H7 (cell line): ENCODE results near the gene ADAR. TPM values are rescaled to one million over a fixed set of nuclear protein-coding genes. Genes with fewer than 3 reads are reported as not detected.

ENCODE experiments used
- DNase-seq: peaks from one replicate; pipeline ENCODE4 v3.0.0; 2012
- H3K27me3 ChIP-seq: 2 replicates; pipeline ENCODE4 v1.6.0; 2011; ENCODE audit warnings: mild to moderate bottlenecking, low read length; ENCODE audit not compliant: control insufficient read depth, insufficient read depth
- H3K36me3 ChIP-seq: replicated peaks from 2 replicates; pipeline ENCODE4 v1.5.1; 2011; ENCODE audit warnings: low read length; ENCODE audit not compliant: control insufficient read depth, insufficient read depth
- H3K4me3 ChIP-seq: 2 replicates; pipeline ENCODE4 v1.5.1; 2011; ENCODE audit warnings: low read depth, mild to moderate bottlenecking, control low read depth, low read length, moderate library complexity; ENCODE audit not compliant: insufficient read depth
- total RNA-seq: library from RNA; depleted of rRNA; stranded (reverse); fragments of >200 nt; shearing (Covaris generic); gene quantifications from 2 replicates; pipeline ENCODE4 v1.2.3, GENCODE V29; 2014

ADAR gene
- total RNA-seq, 1 experiment from 2014 or later, result 196 TPM

DNA sequence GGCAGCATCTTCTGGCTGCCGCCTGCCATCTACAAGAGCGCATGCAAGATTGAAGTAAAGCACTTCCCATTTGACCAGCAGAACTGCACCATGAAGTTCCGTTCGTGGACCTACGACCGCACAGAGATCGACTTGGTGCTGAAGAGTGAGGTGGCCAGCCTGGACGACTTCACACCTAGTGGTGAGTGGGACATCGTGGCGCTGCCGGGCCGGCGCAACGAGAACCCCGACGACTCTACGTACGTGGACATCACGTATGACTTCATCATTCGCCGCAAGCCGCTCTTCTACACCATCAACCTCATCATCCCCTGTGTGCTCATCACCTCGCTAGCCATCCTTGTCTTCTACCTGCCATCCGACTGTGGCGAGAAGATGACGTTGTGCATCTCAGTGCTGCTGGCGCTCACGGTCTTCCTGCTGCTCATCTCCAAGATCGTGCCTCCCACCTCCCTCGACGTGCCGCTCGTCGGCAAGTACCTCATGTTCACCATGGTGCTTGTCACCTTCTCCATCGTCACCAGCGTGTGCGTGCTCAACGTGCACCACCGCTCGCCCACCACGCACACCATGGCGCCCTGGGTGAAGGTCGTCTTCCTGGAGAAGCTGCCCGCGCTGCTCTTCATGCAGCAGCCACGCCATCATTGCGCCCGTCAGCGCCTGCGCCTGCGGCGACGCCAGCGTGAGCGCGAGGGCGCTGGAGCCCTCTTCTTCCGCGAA lies 36.6 kb downstream of the ADAR start:
- H3K36me3 ChIP-seq, result no peaks in the 10 kb centered on the region
- peaks cover 7% of the 10 kb centered on the region; the same call in 1 of the 2 replicates for H3K27me3 ChIP-seq
- no peak overlapping the region for H3K4me3 ChIP-seq
- DNase-seq, result no peak

DNA sequence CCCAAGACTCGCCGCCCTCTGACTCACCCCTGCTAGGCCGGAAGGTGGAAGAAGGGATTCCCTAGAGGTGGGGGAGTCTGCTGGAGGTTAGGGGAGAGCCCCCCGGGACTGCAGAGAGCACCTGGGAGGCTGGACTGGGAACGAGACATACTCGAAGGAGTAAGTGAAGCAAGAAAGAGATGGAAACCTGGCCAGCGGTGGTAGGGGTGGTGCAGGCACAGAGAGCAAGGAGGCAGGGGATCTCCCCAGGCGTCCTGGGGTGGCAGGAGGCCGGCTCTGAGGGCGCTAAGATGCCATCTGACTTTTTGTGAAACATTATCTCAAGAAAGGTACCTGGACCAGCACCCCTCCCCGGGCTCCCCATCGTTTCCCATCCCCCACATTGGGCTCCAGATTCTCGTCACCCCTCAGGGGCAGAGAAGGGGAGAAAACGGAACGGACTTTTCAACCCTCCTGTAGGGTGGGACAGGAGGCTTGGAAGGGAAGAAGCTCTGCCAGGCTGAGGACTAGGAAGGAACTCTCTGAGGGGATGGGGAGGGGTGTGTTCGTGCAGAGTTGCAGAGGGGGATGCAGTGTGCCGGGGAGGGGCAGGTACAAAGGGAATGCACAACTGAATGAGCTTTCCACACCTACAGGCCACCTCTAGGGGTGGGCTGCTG lies 39.7 kb downstream of the ADAR start:
- peaks cover 7% of the 10 kb centered on the region; the same call in 1 of the 2 replicates for H3K27me3 ChIP-seq
- peak overlapping the region; percentile 33 for H3K4me3 ChIP-seq
- no peaks in the 10 kb centered on the region for H3K36me3 ChIP-seq
- no peak for DNase-seq

DNA sequence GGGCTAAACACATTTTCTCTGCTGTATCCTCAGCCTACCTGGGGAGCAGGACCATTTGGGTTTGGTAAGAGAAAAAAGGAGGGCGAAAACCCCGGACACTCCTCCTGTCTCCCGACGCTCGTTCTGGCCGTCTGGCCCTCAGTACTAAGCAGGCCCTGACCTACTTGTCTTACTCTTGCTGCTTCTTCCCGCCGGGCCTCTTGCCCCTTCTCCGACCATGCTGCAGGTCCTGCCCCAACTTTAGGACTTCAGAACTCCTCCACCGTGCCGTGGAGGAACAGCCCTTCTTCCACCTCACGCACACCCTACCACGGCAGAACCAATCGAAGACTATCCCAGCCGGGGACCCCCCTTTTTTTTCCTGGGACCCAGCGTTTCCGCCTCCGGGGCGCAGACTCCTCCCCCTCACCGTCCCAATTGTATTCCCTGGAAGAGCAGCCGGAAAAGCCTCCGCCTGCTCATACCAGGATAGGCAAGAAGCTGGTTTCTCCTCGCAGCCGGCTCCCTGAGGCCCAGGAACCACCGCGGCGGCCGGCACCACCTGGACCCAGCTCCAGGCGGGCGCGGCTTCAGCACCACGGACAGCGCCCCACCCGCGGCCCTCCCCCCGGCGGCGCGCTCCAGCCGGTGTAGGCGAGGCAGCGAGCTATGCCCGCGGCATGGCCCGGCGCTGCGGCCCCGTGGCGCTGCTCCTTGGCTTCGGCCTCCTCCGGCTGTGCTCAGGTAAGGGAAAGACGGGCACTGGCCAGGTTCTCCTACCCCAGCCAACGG lies 40.4 kb downstream of the ADAR start, which contains the start of gene CHRNB2:
TSS of gene CHRNB2 (plus strand) at position 393 of the 771 bp plus-strand sequence. CDS start at position 660, 267 bp downstream.
- DNase-seq, result peak; percentile 99
- Histone ChIP-seq H3K27me3 (peaks cover 7% of the 10 kb centered on the region; the same call in 1 of the 2 replicates), H3K36me3 (no peaks in the 10 kb centered on the region), H3K4me3 (peak within 1 kb of the TSS; percentile 54)

DNA sequence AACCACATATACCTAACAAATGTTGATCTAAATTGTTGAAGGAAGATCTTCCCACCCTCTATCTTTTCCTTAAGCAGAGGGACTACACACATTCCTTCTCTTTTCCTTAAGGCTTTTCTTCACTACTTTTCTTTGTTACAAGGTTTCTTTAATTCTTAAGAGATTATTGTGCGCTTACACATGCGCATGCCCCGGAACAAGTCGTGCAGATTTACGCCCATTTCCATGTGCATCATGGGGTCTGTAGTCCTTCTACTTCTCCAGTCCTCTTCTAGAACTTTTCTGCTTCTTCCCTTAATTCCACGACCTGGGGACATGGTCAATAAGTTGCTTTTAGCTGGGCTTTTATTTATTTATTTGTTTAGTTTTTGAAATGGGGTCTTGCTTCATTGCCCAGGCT lies 42.1 kb downstream of the ADAR start:
- Histone ChIP-seq H3K27me3 (peaks cover 7% of the 10 kb centered on the region; the same call in 1 of the 2 replicates), H3K4me3 (no peak overlapping the region), H3K36me3 (no peaks in the 10 kb centered on the region)
- DNase-seq, result no peak

DNA sequence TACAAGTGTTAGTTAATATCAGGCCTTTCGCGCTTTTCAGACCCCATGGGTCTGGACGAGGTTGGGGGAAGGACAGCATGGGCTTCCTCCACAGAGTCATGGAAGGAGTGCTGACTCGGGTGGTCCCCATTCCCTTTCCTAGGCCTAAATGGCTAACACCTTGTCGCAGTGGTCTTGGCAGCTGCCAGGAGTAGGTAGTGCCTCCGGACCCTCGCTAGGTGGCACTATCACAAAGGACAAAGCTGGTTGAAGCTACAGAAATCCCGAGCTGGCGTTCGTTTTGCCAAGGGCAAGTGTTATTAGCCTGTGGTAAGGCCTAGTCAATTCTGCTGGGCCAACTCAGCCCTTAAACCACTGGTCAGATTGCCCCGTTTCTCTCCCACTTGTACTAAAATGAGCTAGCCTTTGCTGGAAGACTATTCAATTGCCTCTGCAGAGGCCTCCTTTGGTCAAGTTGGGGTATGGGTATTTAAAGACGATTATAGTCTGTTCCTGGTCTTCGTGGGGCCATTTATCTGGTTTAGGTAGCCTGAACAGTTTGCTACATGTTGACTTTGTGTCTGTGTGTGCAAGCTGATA lies 48.4 kb downstream of the ADAR start:
- Histone ChIP-seq H3K27me3 (no peaks in the 10 kb centered on the region; the same call in 1 of the 2 replicates), H3K36me3 (peaks cover 13% of the 10 kb centered on the region), H3K4me3 (peak overlapping the region; percentile 88)
- peak; percentile 87 for DNase-seq

DNA sequence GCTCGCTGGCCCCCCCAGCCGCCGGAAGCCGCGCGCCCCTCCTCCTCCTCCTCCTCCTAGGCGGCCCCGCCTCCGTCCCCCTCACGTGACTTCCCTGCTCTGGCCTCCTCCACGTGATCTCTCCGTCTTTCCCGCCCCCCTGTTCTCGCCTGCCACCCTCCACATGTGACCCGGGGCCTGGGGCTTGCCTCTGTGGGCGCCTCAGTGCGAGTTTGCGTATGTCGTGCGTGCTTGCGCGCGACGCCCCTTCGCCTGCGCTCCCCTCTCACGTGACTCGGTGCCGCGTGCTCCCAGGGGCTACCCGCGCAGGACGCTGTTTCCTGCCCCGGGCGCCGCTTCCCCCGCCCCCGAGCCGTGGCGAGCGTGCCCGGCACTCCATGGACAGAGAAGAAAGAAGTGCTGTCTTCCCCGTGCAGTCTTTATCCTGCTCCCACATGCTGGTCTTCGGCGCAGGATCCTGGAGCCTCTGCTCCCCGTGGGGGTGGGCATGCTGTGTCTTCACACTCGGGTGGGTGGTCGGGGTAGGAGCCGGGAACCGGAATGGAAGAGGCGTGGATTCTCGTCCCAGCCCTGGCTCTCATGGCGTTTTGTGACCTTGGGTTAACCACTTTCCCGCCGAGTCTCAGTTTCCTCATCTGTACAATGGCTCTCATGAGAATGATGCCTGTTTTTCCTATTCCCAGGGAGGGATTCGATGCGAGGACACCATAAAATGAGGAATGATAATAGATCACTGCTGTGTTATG lies 49.1 kb downstream of the ADAR start:
- DNase-seq, result peak; percentile 98
- H3K27me3 ChIP-seq, result no peaks in the 10 kb centered on the region
- H3K4me3 ChIP-seq, result peak overlapping the region; percentile 88
- peaks cover 20% of the 10 kb centered on the region for H3K36me3 ChIP-seq

DNA sequence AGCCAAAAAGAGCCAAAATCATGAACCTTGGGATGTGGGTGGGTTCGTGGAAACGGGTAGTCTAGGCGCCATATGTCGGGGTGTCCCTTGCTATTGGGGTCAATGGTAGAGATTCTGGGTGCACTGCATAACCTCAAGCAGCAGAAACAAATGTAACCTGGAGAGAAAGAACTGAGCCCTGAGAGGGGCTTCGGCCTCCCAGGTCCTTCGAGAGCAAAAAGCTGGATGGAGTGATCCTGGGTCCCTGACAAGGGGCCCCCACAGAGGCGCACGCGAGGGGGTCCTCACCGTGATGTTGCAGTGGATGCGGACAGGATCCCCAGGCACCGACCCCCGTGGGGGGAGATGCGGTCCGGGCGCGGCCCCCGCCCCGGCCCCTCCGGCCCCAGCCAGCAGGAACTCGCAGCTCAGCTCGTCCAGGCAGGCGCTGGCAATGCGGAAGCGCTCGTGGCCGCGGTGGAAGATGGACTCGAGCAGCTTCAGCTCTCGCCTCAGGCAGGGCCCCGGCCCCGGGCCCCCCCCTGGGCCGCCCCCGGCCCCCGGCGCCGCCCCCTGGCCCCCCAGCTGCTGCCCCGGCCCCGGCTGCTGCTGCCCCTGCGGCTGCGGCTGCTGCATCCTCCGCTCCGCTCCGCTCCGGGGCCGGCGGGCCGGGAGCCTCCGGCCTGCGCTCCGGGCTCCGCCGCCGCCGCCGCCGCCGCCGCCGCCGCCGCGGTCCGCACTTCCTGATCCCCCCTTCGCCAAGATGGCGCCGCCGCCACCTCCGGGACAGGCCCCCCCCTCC lies 49.9 kb downstream of the ADAR start, which contains the start of gene UBE2Q1:
TSS of gene UBE2Q1 (minus strand) at position 724 of the 781 bp plus-strand sequence. CDS start at position 615, 109 bp downstream.
- no peak for DNase-seq
- Histone ChIP-seq H3K36me3 (peaks cover 28% of the 10 kb centered on the region), H3K27me3 (no peaks in the 10 kb centered on the region), H3K4me3 (peak within 1 kb of the TSS; percentile 88)

DNA sequence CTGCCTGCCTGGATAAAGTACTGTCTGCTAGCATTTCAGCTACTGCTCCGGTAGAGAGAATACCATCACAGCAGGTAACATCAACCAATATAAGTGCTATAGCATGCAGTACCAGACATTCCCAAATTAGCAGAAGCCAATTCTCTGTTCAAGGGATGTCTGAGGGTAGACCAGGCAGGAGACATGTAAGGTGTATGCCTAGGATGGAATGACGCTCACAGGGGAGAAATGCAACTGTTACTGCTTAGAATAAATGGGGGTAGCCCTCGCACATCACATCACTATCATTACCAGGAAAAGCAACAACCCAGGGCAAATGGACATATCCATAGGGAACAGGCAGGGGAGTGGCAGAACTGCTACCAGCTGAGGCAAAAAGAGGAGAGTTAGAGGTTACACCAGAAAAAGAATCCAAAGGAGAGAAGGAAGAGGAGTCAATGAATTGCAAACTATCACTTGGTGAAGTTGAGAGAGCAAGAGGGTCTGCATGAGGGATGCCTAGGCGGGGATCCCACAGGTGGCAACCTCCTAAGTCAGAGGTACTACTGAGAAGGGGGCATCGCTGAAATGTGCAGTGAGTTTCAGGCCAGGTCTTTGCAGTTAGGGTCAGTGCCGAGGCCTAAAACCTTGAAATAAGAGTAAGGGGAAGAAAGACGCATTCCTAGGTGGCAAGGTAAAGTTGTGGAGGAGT lies 50.6 kb downstream of the ADAR start:
- H3K36me3 ChIP-seq, result peaks cover 35% of the 10 kb centered on the region
- peak overlapping the region; percentile 88 for H3K4me3 ChIP-seq
- no peaks in the 10 kb centered on the region for H3K27me3 ChIP-seq
- DNase-seq, result no peak

DNA sequence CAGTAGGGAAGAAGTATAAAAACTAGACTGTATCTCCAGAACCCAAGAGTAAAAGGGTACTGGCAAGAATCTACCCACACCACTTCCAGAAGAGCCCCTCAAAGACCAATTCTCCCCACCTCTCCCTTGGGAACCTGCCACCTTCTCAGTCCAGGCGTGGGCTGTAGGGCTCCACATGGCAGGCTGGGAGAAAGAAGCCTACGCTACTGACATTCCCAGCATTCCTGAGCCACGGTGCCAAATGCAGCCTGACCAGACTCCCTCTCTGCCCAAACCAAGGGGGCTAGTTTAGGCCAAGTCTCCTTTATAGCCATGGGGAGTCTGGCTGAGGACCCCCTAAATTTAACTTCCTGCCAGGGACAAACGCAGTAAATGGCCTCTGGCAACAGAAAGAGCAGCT lies 51.6 kb downstream of the ADAR start:
- no peaks in the 10 kb centered on the region for H3K27me3 ChIP-seq
- no peak overlapping the region for H3K4me3 ChIP-seq
- H3K36me3 ChIP-seq, result peaks cover 45% of the 10 kb centered on the region
- DNase-seq, result peak; percentile 60

DNA sequence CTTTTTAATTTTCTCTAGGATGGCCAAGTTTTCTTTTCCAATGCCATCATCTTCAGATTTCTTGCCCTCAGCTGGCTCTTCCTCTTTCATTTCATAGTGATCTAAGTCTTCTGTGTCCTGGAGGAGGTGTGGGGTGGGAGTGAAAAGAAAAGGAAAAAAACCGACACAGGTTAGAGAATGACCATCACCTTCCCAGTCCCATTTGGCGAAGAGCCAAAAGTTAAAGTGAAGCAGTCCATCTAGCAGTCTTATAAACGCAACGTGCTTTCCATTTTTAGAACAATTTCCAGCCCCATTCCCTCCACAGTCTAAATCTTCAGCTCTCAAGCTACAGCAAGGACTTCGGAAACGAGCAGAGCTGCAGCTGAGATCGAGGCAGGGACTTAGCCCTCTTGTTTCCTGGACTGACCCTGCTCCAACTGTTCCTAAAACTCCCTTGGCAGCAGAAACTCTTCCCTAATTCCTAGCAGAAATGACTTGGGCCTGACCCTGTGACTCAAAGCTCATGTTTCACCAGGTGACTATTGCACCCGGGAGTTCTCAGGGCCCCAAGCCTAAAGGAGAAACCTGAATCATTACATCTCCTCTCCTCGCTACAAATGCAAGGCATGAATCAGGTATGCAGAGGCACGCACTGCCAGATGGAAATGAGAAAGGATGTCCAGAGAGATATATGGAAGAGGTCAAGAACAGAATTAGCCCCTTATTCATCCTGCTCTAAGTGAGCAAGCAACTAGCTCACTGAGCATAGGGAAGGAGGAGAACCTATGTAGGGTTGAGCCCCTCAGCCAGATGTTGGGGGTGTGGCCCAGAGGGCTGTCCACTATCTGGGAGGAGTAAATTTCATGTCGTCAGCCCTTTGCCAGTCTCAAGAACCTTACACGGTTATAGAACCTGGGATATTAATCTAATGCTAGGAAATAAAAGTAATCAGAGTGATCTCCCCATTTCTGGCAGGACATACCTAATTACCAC lies 54.6 kb downstream of the ADAR start:
- Histone ChIP-seq H3K36me3 (peaks cover 61% of the 10 kb centered on the region), H3K27me3 (no peaks in the 10 kb centered on the region), H3K4me3 (no peak overlapping the region)
- DNase-seq, result no peak

DNA sequence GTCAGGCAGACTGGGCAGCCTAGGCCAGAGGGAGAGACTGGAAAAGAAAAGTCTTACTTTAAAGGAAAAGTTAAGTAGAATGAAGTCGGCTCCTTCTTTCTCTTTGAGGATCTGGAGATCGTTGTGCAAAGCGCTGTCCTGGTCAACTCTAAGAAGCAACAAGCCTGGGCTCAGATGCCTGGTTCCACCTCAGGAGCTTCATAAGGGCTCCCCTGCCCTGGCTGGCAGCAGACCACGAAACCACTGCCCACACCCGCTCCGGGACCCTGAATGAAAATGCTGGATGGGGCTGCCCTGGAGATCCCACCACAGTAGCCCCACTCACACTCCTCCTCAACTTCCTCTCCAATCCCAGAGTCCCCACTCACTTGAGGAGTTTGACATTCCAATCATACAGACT lies 56.0 kb downstream of the ADAR start:
- H3K27me3 ChIP-seq, result no peaks in the 10 kb centered on the region
- H3K4me3 ChIP-seq, result no peak overlapping the region
- peaks cover 61% of the 10 kb centered on the region for H3K36me3 ChIP-seq
- no peak for DNase-seq

DNA sequence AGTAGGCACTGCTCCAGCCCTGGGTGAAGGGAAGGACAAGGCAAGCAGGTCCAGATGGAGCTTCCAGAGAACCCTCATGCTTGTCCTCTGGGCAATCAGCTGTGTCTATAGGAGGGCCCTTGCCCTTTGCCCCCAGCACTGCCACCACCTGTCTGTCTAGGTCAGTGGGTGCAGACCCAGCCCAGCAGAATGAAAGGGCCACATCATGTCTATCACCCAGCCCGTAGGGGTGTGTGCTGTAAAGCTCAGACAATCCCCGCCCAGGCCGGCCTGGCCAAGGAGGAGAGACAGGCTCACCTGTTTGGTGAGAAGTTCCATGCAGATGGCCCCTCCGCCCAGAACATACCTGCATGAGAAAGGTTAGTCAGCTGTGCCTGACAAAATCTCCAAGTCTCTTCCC lies 56.5 kb downstream of the ADAR start:
- H3K27me3 ChIP-seq, result no peaks in the 10 kb centered on the region
- peaks cover 61% of the 10 kb centered on the region for H3K36me3 ChIP-seq
- DNase-seq, result no peak
- H3K4me3 ChIP-seq, result no peak overlapping the region
